ENCODE results near the gene CBL. TPM values are rescaled to one million over a fixed set of nuclear protein-coding genes. Genes with fewer than 3 reads are reported as not detected.

Gene CBL
- total and polyA plus RNA-seq, 3 donors from 2014 or later: 58.5 to 65.7 (median 59.3) TPM

- H3K9me3 ChIP-seq: no peaks in the 10 kb centered on the region
- H3K36me3 ChIP-seq (ENCODE audit: low read depth, missing control alignments): no peaks in the 10 kb centered on the region
- peak overlapping the region; percentile 44 to 73 for H3K27ac ChIP-seq
- DNase-seq: no peak
- 3 to 12% methylated on average over 12 to 21 of the region's 29 CpGs for WGBS, 2 donors
- intact Hi-C loops (cut with DNase I; ENCODE audit: low total_unique reads): no loop called here
- peak overlapping the region in 1 of 2 donors; percentile 60 for H3K4me3 ChIP-seq
- H3K27me3 ChIP-seq: no peaks in the 10 kb centered on the region
- TF ChIP-seq, protein P1, sequence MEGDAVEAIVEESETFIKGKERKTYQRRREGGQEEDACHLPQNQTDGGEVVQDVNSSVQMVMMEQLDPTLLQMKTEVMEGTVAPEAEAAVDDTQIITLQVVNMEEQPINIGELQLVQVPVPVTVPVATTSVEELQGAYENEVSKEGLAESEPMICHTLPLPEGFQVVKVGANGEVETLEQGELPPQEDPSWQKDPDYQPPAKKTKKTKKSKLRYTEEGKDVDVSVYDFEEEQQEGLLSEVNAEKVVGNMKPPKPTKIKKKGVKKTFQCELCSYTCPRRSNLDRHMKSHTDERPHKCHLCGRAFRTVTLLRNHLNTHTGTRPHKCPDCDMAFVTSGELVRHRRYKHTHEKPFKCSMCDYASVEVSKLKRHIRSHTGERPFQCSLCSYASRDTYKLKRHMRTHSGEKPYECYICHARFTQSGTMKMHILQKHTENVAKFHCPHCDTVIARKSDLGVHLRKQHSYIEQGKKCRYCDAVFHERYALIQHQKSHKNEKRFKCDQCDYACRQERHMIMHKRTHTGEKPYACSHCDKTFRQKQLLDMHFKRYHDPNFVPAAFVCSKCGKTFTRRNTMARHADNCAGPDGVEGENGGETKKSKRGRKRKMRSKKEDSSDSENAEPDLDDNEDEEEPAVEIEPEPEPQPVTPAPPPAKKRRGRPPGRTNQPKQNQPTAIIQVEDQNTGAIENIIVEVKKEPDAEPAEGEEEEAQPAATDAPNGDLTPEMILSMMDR (IDR thresholded peaks at IDR 0.05): no peak
- TF ChIP-seq POLR2A (IDR thresholded peaks at IDR 0.05): no peak
- peaks cover 25% of the 10 kb centered on the region for H3K4me1 ChIP-seq
Observed at GRCh38 chr11:119315131-119316015, 109.2 kb downstream of the CBL start.

- intact Hi-C loops (cut with DNase I; ENCODE audit: low total_unique reads): no loop called here
- WGBS, 2 donors: 1 to 5% methylated on average over 4 to 36 of the region's 46 CpGs
- H3K4me1 ChIP-seq: peaks cover 33% of the 10 kb centered on the region
Observed at GRCh38 chr11:119316016-119316728, 110.0 kb downstream of the CBL start.

GRCh38 chr11:119316729-119317591 is 110.8 kb downstream of the CBL start, which contains the start of gene MCAM:
Gene MCAM (minus strand): TSS chr11:119317130. CDS start chr11:119317101, 29 bp downstream.
- Histone ChIP-seq H3K27me3 (no peaks in the 10 kb centered on the region), H3K4me1 (peaks cover 36% of the 10 kb centered on the region), H3K36me3 (ENCODE audit: low read depth, missing control alignments) (no peaks in the 10 kb centered on the region), H3K27ac (peak within 1 kb of the TSS; percentile 44 to 73), H3K9me3 (no peaks in the 10 kb centered on the region), H3K4me3 (peak within 1 kb of the TSS; percentile 48 to 60)
- TF ChIP-seq, protein P1 (IDR thresholded peaks at IDR 0.05): no peak
- no peak for TF ChIP-seq POLR2A (IDR thresholded peaks at IDR 0.05)
- WGBS, 2 donors: 3% methylated on average over 22 to 53 of the region's 74 CpGs
- intact Hi-C loops (cut with DNase I; ENCODE audit: low total_unique reads): no loop called here
- DNase-seq: no peak

More at GRCh38 chr11:119316016-119316728, 110.0 kb downstream of the CBL start:
- Histone ChIP-seq H3K27ac (peak overlapping the region; percentile 44 to 73), H3K36me3 (ENCODE audit: low read depth, missing control alignments) (no peaks in the 10 kb centered on the region), H3K27me3 (no peaks in the 10 kb centered on the region), H3K4me3 (peak overlapping the region; percentile 48 to 60), H3K9me3 (no peaks in the 10 kb centered on the region)
- no peak for DNase-seq
- TF ChIP-seq POLR2A (IDR thresholded peaks at IDR 0.05): no peak
- TF ChIP-seq, protein P1 (IDR thresholded peaks at IDR 0.05): no peak

GRCh38 chr11:119317592-119318239 is 111.6 kb downstream of the CBL start:
- WGBS, 2 donors: 59 to 76% methylated on average over 6 to 14 of the region's 14 CpGs
- Histone ChIP-seq H3K9me3 (no peaks in the 10 kb centered on the region), H3K4me1 (peaks cover 42% of the 10 kb centered on the region), H3K36me3 (ENCODE audit: low read depth, missing control alignments) (no peaks in the 10 kb centered on the region), H3K27me3 (no peaks in the 10 kb centered on the region), H3K4me3 (peak overlapping the region; percentile 48 to 60), H3K27ac (peak overlapping the region in 1 of 2 donors; percentile 59)
- no peak for DNase-seq
- TF ChIP-seq, protein P1 (IDR thresholded peaks at IDR 0.05): no peak
- no peak for TF ChIP-seq POLR2A (IDR thresholded peaks at IDR 0.05)
- intact Hi-C loops (cut with DNase I; ENCODE audit: low total_unique reads): no loop called here
